Measurements from ENCODE around the gene DAB2.

The DAB2 gene

GRCh38 chr5:39430461-39430860, 5.7 kb upstream of the DAB2 start:
- H3K27ac ChIP-seq, result no peak overlapping the region
- TF ChIP-seq CTCF (IDR thresholded peaks at IDR 0.05; ENCODE audit: low read depth, low read length, missing control alignments), result no peak
- in situ Hi-C loops (cut with HindIII; ENCODE audit: low pct_ligation_motif_present, low sequenced_read_pairs), result no loop called here
- no peak for DNase-seq
- H3K36me3 ChIP-seq (replicated peaks), result no peaks in the 10 kb centered on the region
- no peaks in the 10 kb centered on the region for H3K27me3 ChIP-seq (replicated peaks)
- no peak overlapping the region for H3K4me3 ChIP-seq (ENCODE audit: low read depth, low read length)

- TF ChIP-seq CTCF (IDR thresholded peaks at IDR 0.05; ENCODE audit: low read depth, low read length, missing control alignments), result no peak
- no peak for DNase-seq
- H3K27me3 ChIP-seq (replicated peaks), result no peaks in the 10 kb centered on the region
- no peak overlapping the region for H3K27ac ChIP-seq
- in situ Hi-C loops (cut with HindIII; ENCODE audit: low pct_ligation_motif_present, low sequenced_read_pairs), result no loop called here
- no peaks in the 10 kb centered on the region for H3K36me3 ChIP-seq (replicated peaks)
- no peak overlapping the region for H3K4me3 ChIP-seq (ENCODE audit: low read depth, low read length)
Observed at GRCh38 chr5:39428640-39429039, 3.9 kb upstream of the DAB2 start.

GRCh38 chr5:39427633-39428032, 2.9 kb upstream of the DAB2 start:
- DNase-seq, result no peak
- Histone ChIP-seq H3K4me3 (ENCODE audit: low read depth, low read length) (no peak overlapping the region), H3K27ac (no peak overlapping the region), H3K36me3 (replicated peaks) (no peaks in the 10 kb centered on the region), H3K27me3 (replicated peaks) (no peaks in the 10 kb centered on the region)
- TF ChIP-seq CTCF (IDR thresholded peaks at IDR 0.05; ENCODE audit: low read depth, low read length, missing control alignments), result no peak
- in situ Hi-C loops (cut with HindIII; ENCODE audit: low pct_ligation_motif_present, low sequenced_read_pairs), result no loop called here

- Histone ChIP-seq H3K36me3 (replicated peaks) (no peaks in the 10 kb centered on the region), H3K27me3 (replicated peaks) (no peaks in the 10 kb centered on the region), H3K27ac (peak overlapping the region; percentile 44), H3K4me3 (ENCODE audit: low read depth, low read length) (no peak overlapping the region)
- DNase-seq, result no peak
- no peak for TF ChIP-seq CTCF (IDR thresholded peaks at IDR 0.05; ENCODE audit: low read depth, low read length, missing control alignments)
- in situ Hi-C loops (cut with HindIII; ENCODE audit: low pct_ligation_motif_present, low sequenced_read_pairs), result no loop called here
Observed at GRCh38 chr5:39427229-39427628, 2.4 kb upstream of the DAB2 start.

- DNase-seq, result no peak
- in situ Hi-C loops (cut with HindIII; ENCODE audit: low pct_ligation_motif_present, low sequenced_read_pairs), result no loop called here
- Histone ChIP-seq H3K27me3 (replicated peaks) (no peaks in the 10 kb centered on the region), H3K36me3 (replicated peaks) (no peaks in the 10 kb centered on the region), H3K4me3 (ENCODE audit: low read depth, low read length) (no peak overlapping the region), H3K27ac (peak overlapping the region; percentile 44)
- TF ChIP-seq CTCF (IDR thresholded peaks at IDR 0.05; ENCODE audit: low read depth, low read length, missing control alignments), result no peak
Observed at GRCh38 chr5:39426746-39427105, 1.9 kb upstream of the DAB2 start.

GRCh38 chr5:39426051-39426745, 1.4 kb upstream of the DAB2 start:
- TF ChIP-seq CTCF (IDR thresholded peaks at IDR 0.05; ENCODE audit: low read depth, low read length, missing control alignments), result no peak
- Histone ChIP-seq H3K27me3 (replicated peaks) (no peaks in the 10 kb centered on the region), H3K36me3 (replicated peaks) (peaks cover 3% of the 10 kb centered on the region), H3K4me3 (ENCODE audit: low read depth, low read length) (no peak overlapping the region), H3K27ac (no peak overlapping the region)
- no peak for DNase-seq
- in situ Hi-C loops (cut with HindIII; ENCODE audit: low pct_ligation_motif_present, low sequenced_read_pairs), result no loop called here
